ENCODE data around the gene CCSER1. TPM values are rescaled to one million over a fixed set of nuclear protein-coding genes. Genes with fewer than 3 reads are reported as not detected.

Gene CCSER1
- total RNA-seq, 1 donor from 2014 or later, result not detected

DNA sequence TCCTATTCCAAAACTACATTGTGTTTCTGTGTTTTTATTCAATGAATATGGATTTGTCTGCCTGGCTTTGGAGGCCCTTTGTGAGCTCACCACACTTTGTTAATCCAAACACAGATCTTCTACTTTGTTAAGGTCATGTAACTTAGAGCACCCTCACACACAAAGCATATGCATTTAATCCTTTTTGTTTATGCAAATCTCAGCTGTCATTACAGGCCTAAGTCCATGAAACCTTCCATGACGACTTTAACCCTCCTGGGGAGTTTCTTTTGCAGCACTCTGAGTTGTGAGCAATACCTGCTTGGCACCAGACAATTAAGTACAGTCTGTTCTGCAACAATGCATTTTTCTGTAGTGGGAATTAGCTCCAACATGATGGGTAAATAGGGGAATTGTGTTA, 14.9 kb downstream of the CCSER1 start:
- no peaks in the 10 kb centered on the region for H3K27me3 Mint-ChIP-seq (ENCODE audit: low read depth)

DNA sequence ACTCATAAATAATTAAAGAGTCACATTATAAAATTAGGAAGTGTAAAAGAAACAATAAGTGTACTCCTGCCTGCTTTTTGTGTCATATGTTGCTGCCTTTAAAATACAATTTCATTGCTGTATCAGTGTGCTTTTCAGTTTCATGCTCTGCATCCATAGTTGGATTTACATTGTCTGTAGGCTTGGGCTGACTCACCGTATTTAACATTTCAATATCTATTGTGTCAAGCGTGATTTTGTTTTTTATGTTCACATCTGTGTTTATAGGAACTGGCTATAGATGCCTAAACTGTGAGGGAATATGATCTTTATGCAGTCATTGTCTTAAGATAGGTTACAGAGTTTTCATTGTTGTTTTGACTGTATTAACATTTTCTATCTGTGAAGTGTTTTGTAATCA, 18.1 kb downstream of the CCSER1 start:
- intact Hi-C loops (cut with micrococcal nuclease), result no loop called here
- H3K9me3 Mint-ChIP-seq, result no peaks in the 10 kb centered on the region
- H3K27ac Mint-ChIP-seq, result no peak overlapping the region
- H3K4me3 Mint-ChIP-seq (ENCODE audit: low read depth), result no peak overlapping the region
- no peaks in the 10 kb centered on the region for H3K4me1 Mint-ChIP-seq (ENCODE audit: low read depth)
- H3K36me3 Mint-ChIP-seq (ENCODE audit: low read depth), result no peaks in the 10 kb centered on the region
- DNase-seq (ENCODE audit: low spot score), result no peak
- H3K27me3 Mint-ChIP-seq (ENCODE audit: low read depth), result no peaks in the 10 kb centered on the region

More for the DNA sequence above, 14.9 kb downstream of the CCSER1 start:
- no peak for DNase-seq (ENCODE audit: low spot score)
- no peaks in the 10 kb centered on the region for H3K9me3 Mint-ChIP-seq
- no peaks in the 10 kb centered on the region for H3K36me3 Mint-ChIP-seq (ENCODE audit: low read depth)
- no peak overlapping the region for H3K27ac Mint-ChIP-seq
- H3K4me3 Mint-ChIP-seq (ENCODE audit: low read depth), result no peak overlapping the region
- H3K4me1 Mint-ChIP-seq (ENCODE audit: low read depth), result no peaks in the 10 kb centered on the region
- intact Hi-C loops (cut with micrococcal nuclease), result no loop called here

- no peak for DNase-seq (ENCODE audit: low spot score)
- Mint-ChIP-seq H3K27ac (no peak overlapping the region), H3K4me1 (ENCODE audit: low read depth) (no peaks in the 10 kb centered on the region), H3K9me3 (no peaks in the 10 kb centered on the region), H3K36me3 (ENCODE audit: low read depth) (no peaks in the 10 kb centered on the region), H3K27me3 (ENCODE audit: low read depth) (no peaks in the 10 kb centered on the region), H3K4me3 (ENCODE audit: low read depth) (no peak overlapping the region)
- intact Hi-C loops (cut with micrococcal nuclease), result no loop called here
Measured at GRCh38 chr4:90146306-90146705, 19.1 kb downstream of the CCSER1 start.

GRCh38 chr4:90148574-90149148, 21.5 kb downstream of the CCSER1 start:
- H3K4me3 Mint-ChIP-seq (ENCODE audit: low read depth), result no peak overlapping the region
- no peak for DNase-seq (ENCODE audit: low spot score)
- no peaks in the 10 kb centered on the region for H3K9me3 Mint-ChIP-seq
- no peaks in the 10 kb centered on the region for H3K4me1 Mint-ChIP-seq (ENCODE audit: low read depth)
- intact Hi-C loops (cut with micrococcal nuclease), result no loop called here
- no peaks in the 10 kb centered on the region for H3K36me3 Mint-ChIP-seq (ENCODE audit: low read depth)
- no peak overlapping the region for H3K27ac Mint-ChIP-seq
- no peaks in the 10 kb centered on the region for H3K27me3 Mint-ChIP-seq (ENCODE audit: low read depth)

- no peak overlapping the region for H3K4me3 Mint-ChIP-seq (ENCODE audit: low read depth)
- no peaks in the 10 kb centered on the region for H3K9me3 Mint-ChIP-seq
- intact Hi-C loops (cut with micrococcal nuclease), result no loop called here
- no peak overlapping the region for H3K27ac Mint-ChIP-seq
- H3K36me3 Mint-ChIP-seq (ENCODE audit: low read depth), result no peaks in the 10 kb centered on the region
- H3K27me3 Mint-ChIP-seq (ENCODE audit: low read depth), result no peaks in the 10 kb centered on the region
- H3K4me1 Mint-ChIP-seq (ENCODE audit: low read depth), result no peaks in the 10 kb centered on the region
- no peak for DNase-seq (ENCODE audit: low spot score)
Measured at GRCh38 chr4:90152024-90152423, 24.8 kb downstream of the CCSER1 start.

GRCh38 chr4:90159193-90159592, 32.0 kb downstream of the CCSER1 start:
- intact Hi-C loops (cut with micrococcal nuclease), result no loop called here
- Mint-ChIP-seq H3K9me3 (no peaks in the 10 kb centered on the region), H3K4me1 (ENCODE audit: low read depth) (no peaks in the 10 kb centered on the region), H3K36me3 (ENCODE audit: low read depth) (no peaks in the 10 kb centered on the region), H3K4me3 (ENCODE audit: low read depth) (no peak overlapping the region), H3K27me3 (ENCODE audit: low read depth) (no peaks in the 10 kb centered on the region), H3K27ac (no peak overlapping the region)
- DNase-seq (ENCODE audit: low spot score), result no peak

- Mint-ChIP-seq H3K4me1 (ENCODE audit: low read depth) (no peaks in the 10 kb centered on the region), H3K9me3 (no peaks in the 10 kb centered on the region), H3K4me3 (ENCODE audit: low read depth) (no peak overlapping the region), H3K27me3 (ENCODE audit: low read depth) (no peaks in the 10 kb centered on the region), H3K27ac (no peak overlapping the region), H3K36me3 (ENCODE audit: low read depth) (no peaks in the 10 kb centered on the region)
- no peak for DNase-seq (ENCODE audit: low spot score)
- intact Hi-C loops (cut with micrococcal nuclease), result no loop called here
Measured at GRCh38 chr4:90160044-90160443, 32.9 kb downstream of the CCSER1 start.

DNA sequence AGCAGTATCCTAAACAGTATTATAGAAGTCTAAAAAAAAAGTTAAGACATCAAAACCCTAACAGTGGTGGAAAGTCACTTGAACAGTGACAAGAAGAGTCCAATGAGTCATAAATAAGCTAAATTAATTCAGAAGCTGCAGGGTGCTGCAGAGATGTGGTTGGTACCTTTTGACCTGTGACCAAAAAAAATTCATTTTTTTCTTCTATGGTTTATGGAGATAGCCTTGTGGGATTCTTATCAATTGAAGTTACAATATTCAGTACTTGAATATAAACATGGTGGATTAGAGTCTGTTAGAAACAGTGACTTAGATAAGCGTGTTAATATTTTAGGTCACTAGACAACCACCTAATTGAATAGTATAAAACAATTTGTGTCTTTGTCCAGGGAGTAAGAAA, 35.4 kb downstream of the CCSER1 start:
- Mint-ChIP-seq H3K36me3 (ENCODE audit: low read depth) (no peaks in the 10 kb centered on the region), H3K4me3 (ENCODE audit: low read depth) (no peak overlapping the region), H3K9me3 (no peaks in the 10 kb centered on the region), H3K27me3 (ENCODE audit: low read depth) (no peaks in the 10 kb centered on the region), H3K27ac (no peak overlapping the region), H3K4me1 (ENCODE audit: low read depth) (no peaks in the 10 kb centered on the region)
- intact Hi-C loops (cut with micrococcal nuclease), result no loop called here
- no peak for DNase-seq (ENCODE audit: low spot score)

DNA sequence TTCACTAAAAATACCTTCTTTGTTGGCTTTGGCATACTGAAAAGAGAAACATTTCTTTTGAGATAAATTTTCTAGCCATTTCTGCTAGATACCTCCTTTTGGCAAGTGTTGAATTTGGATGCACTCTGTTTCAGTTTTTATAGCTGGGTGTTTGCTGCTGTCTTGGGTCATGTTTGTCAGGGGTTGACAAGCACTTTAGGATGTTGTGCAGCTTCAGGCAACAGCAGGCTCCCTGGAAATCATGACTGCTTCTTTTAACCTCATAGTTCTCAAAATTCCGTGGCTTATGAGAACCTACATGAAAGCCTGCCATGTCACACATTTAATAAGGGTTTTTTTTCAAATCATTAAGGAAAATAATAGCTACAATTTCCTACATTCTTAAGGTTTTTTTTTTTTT, 36.7 kb downstream of the CCSER1 start:
- no peaks in the 10 kb centered on the region for H3K27me3 Mint-ChIP-seq (ENCODE audit: low read depth)
- H3K36me3 Mint-ChIP-seq (ENCODE audit: low read depth), result no peaks in the 10 kb centered on the region
- intact Hi-C loops (cut with micrococcal nuclease), result no loop called here
- H3K4me1 Mint-ChIP-seq (ENCODE audit: low read depth), result no peaks in the 10 kb centered on the region
- H3K4me3 Mint-ChIP-seq (ENCODE audit: low read depth), result no peak overlapping the region
- no peak overlapping the region for H3K27ac Mint-ChIP-seq
- no peak for DNase-seq (ENCODE audit: low spot score)
- no peaks in the 10 kb centered on the region for H3K9me3 Mint-ChIP-seq

DNA sequence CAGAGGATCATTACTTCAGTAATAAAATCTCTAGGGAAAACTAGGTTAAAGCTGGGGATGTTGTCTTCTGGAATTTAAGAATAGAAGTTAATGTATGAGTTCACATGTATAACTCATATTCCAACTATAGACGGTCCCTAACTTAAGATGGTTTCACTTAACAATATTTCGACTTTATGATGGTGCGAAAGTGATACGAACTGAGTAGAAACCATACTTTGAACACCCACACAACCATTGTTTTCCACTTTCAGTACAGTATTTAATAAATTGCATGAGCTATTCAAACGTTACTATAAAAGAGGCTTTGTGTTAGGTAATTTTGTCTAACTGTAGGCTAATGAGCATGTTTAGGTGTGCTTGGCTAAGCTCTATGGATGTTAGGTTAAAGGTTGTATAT, 38.7 kb downstream of the CCSER1 start:
- intact Hi-C loops (cut with micrococcal nuclease), result no loop called here
- no peaks in the 10 kb centered on the region for H3K27me3 Mint-ChIP-seq (ENCODE audit: low read depth)
- H3K4me3 Mint-ChIP-seq (ENCODE audit: low read depth), result no peak overlapping the region
- H3K9me3 Mint-ChIP-seq, result no peaks in the 10 kb centered on the region
- no peak overlapping the region for H3K27ac Mint-ChIP-seq
- H3K4me1 Mint-ChIP-seq (ENCODE audit: low read depth), result no peaks in the 10 kb centered on the region
- no peak for DNase-seq (ENCODE audit: low spot score)
- no peaks in the 10 kb centered on the region for H3K36me3 Mint-ChIP-seq (ENCODE audit: low read depth)

DNA sequence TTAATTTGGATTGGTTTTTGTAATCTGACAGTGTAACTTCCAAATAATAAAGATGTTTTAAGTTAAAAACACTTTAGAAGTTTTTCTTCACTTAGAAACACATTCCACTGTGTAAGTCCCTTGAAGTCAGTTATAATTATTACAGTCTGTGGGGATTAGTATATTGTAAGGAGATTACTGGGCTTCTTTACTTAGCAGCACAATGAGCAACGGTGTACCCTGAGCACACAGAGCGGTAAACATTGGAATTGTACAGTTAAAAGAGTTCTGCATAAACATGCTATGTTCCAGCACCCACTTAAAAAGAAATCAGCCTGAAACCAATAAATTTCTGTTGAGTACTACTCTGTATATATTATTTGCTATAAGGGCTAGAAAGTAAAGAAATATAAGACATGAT, 44.3 kb downstream of the CCSER1 start:
- no peaks in the 10 kb centered on the region for H3K27me3 Mint-ChIP-seq (ENCODE audit: low read depth)
- intact Hi-C loops (cut with micrococcal nuclease), result no loop called here
- H3K9me3 Mint-ChIP-seq, result no peaks in the 10 kb centered on the region
- no peak for DNase-seq (ENCODE audit: low spot score)
- no peaks in the 10 kb centered on the region for H3K4me1 Mint-ChIP-seq (ENCODE audit: low read depth)
- no peaks in the 10 kb centered on the region for H3K36me3 Mint-ChIP-seq (ENCODE audit: low read depth)
- H3K27ac Mint-ChIP-seq, result no peak overlapping the region
- H3K4me3 Mint-ChIP-seq (ENCODE audit: low read depth), result no peak overlapping the region

DNA sequence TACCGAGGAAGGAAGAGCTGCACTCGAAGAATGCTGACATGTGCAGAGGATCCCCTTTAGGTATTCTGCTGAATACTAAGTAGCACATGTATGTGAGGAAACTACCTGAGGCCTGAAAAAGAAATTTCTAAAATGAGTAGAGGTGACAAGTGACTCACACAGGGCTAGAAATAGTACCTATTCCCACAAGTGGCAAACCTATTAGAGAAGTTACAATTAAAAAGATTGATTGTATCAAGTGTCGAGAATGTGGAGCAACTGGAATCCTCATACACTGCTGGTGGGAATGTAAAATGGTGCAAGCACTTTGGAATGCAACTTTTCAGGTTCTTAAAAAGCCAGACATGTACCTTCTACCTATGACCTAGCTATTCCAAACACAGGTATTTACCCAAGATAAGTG, 47.4 kb downstream of the CCSER1 start:
- Mint-ChIP-seq H3K27ac (no peak overlapping the region), H3K9me3 (no peaks in the 10 kb centered on the region), H3K4me1 (ENCODE audit: low read depth) (no peaks in the 10 kb centered on the region), H3K4me3 (ENCODE audit: low read depth) (no peak overlapping the region), H3K36me3 (ENCODE audit: low read depth) (no peaks in the 10 kb centered on the region), H3K27me3 (ENCODE audit: low read depth) (no peaks in the 10 kb centered on the region)
- DNase-seq (ENCODE audit: low spot score), result no peak
- intact Hi-C loops (cut with micrococcal nuclease), result no loop called here

DNA sequence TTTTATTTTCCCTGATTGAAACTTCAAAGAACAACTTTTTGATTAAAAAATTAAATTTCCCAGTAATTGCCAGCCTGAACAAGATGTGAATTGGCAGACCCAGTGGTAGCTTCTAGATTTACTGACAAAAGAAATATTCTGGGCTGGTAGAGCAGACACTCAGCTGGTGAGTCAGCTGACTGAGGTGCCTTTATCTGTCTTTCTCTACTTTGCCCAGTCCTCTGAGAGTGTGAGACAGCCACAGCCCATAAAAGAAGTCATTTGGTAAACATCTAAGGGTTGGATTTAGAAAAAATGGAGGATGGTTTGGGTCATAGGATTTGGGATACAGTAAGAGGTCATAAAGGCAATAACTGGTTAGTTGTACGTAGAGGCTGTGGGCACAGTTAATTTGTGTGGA, 54.5 kb downstream of the CCSER1 start:
- Mint-ChIP-seq H3K27me3 (ENCODE audit: low read depth) (no peaks in the 10 kb centered on the region), H3K9me3 (no peaks in the 10 kb centered on the region), H3K27ac (no peak overlapping the region), H3K4me1 (ENCODE audit: low read depth) (no peaks in the 10 kb centered on the region), H3K4me3 (ENCODE audit: low read depth) (no peak overlapping the region), H3K36me3 (ENCODE audit: low read depth) (no peaks in the 10 kb centered on the region)
- no peak for DNase-seq (ENCODE audit: low spot score)
- intact Hi-C loops (cut with micrococcal nuclease), result no loop called here

DNA sequence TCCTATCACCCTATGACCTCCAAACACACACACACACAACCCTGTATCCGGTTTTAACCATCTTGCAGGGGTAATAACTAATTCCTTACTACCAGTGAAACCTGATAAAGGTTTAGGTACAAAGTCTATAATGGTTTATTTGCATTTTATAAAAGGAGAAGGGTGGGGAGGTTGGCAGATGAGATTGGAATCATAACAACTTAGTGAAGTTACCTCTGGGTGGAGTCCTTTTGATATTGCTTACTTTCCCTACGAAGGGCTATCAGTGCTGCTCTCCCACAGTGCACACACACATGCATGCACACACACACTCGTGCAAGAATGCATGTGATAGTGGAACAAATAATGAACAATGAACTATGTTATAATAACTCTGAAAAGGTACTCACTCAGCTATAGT, 56.1 kb downstream of the CCSER1 start:
- H3K4me1 Mint-ChIP-seq (ENCODE audit: low read depth), result no peaks in the 10 kb centered on the region
- no peaks in the 10 kb centered on the region for H3K9me3 Mint-ChIP-seq
- no peak for DNase-seq (ENCODE audit: low spot score)
- intact Hi-C loops (cut with micrococcal nuclease), result no loop called here
- no peaks in the 10 kb centered on the region for H3K27me3 Mint-ChIP-seq (ENCODE audit: low read depth)
- no peaks in the 10 kb centered on the region for H3K36me3 Mint-ChIP-seq (ENCODE audit: low read depth)
- no peak overlapping the region for H3K27ac Mint-ChIP-seq
- no peak overlapping the region for H3K4me3 Mint-ChIP-seq (ENCODE audit: low read depth)
